Tibial nerve (tissue), 3 donors: ENCODE data around the gene SPAG7.

Source experiments
- POLR2A ChIP-seq, 2 donors: fragments of 450-650 bp; IDR thresholded peaks; one replicate each; pipeline ENCODE4 v1.6.1; 2017; ENCODE audit warnings: antibody characterized with exemption in 2 of 2, mild to moderate bottlenecking in 2 of 2, moderate library complexity in 2 of 2
- TF ChIP-seq, protein P1 (sequence below), 5 experiments: fragments of 200-600 bp in 3 of 5; fragments of 450-650 bp in 2 of 5; sonication (generic) in 3 of 5; IDR thresholded peaks; one replicate each; pipeline ENCODE4 v1.5.1; 2016 to 2019; ENCODE audit warnings: antibody characterized with exemption in 5 of 5, mild to moderate bottlenecking in 3 of 5, moderate library complexity in 2 of 5

DNA sequence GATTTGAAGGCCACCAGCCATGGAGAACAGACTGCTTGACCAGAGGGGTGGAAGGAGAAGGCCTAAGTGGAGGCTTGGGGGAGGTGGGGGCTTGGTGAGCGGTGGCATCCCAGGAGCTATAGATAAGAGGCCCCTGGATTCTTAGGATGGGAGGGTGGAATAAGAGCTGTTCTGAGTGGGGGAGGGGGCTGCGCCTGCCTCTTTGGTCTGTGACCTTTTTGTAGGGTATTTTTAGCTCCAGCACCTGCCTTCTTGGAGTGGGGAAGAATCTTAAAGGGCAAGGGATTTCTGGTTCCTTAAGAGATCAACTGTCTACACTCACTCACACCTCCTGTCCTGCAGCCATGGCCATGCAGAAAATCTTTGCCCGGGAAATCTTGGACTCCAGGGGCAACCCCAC is 16.1 kb downstream of the SPAG7 start:
- TF ChIP-seq, protein P1, sequence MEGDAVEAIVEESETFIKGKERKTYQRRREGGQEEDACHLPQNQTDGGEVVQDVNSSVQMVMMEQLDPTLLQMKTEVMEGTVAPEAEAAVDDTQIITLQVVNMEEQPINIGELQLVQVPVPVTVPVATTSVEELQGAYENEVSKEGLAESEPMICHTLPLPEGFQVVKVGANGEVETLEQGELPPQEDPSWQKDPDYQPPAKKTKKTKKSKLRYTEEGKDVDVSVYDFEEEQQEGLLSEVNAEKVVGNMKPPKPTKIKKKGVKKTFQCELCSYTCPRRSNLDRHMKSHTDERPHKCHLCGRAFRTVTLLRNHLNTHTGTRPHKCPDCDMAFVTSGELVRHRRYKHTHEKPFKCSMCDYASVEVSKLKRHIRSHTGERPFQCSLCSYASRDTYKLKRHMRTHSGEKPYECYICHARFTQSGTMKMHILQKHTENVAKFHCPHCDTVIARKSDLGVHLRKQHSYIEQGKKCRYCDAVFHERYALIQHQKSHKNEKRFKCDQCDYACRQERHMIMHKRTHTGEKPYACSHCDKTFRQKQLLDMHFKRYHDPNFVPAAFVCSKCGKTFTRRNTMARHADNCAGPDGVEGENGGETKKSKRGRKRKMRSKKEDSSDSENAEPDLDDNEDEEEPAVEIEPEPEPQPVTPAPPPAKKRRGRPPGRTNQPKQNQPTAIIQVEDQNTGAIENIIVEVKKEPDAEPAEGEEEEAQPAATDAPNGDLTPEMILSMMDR (IDR thresholded peaks at IDR 0.05) = no peak
- TF ChIP-seq POLR2A (IDR thresholded peaks at IDR 0.05) = no peak
